HL-60/S4 treated with retinoic acid at 250 ng/mL for 4 days and 3 days (cell line): Measurements from ENCODE around the gene RASL11A.
"Not testable (repeated sequence)": the region's sequence is repeated elsewhere in the genome, so short reads cannot be mapped to it uniquely, and the experiment has no call there.

ENCODE experiments used
- in situ Hi-C: fragments of 300-500 bp; cut with MboI; formaldehyde crosslinking; loops from 2 replicates; pipeline ENCODE4 v1.7.0; 2022; ENCODE audit warnings: low sequenced_read_pairs

Gene RASL11A, protein sequence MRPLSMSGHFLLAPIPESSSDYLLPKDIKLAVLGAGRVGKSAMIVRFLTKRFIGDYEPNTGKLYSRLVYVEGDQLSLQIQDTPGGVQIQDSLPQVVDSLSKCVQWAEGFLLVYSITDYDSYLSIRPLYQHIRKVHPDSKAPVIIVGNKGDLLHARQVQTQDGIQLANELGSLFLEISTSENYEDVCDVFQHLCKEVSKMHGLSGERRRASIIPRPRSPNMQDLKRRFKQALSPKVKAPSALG

DNA sequence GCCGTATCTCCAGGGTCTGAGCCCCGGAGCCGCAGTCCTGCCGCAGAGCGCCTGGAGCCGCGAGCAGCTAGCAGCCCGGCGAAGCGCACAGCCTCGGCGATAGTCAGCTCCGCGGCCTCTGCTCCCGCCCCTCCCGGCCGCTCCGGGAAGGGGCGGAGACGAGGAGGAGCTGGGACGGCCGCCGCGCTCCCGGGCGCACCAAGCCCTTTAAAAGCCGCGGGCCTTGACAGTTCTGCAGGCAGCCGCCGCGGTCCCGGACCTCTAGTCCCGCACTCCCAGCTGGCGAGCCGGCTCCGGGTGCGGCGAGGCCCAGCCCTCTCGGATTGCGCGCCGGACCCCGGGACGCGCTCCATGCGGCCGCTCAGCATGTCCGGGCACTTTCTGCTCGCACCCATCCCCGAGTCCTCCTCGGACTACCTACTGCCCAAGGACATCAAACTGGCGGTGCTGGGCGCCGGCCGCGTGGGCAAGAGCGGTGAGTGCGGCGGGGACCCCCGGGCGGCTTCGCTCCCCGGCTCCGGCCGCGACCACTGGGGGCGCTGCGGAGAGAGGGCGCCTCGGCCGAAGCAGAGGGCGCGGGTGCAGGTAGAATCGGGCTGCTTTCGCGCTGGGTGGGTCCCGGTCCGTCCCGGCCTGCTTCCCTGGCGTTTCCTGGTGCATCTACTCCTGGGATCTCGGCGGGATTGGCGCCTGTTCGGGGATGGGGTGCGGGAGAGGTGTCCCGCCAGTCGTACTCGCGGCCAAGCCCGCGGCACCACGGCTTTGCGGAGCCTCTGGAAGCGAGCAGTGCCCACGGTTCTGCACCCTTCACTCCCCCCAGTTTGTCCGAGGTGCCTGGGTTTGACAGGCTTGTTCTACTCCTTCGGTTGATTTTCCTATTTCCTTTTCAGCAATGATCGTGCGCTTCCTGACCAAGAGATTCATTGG lies at the start of gene RASL11A:
RASL11A (plus strand) TSS at position 237 of the 927 bp plus-strand sequence; CDS start at position 352, 115 bp downstream.
- in situ Hi-C loops = no loop called here

DNA sequence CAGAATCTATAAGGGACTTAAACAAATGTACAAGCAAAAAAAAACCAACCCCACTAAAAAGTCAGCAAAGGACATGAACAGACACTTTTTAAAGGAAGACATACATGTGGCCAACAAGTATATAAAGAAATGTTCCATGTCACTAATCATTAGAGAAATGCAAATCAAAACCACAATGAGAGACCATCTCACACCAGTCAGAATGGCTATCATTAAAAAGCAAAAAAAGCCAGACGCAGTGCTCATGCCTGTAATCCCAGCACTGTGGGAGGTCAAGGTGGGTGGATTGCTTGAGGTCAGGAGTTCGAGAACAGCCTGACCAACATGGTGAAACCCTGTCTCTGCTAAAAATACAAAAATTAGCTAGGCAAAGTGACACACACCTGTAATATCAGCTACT lies 48.5 kb upstream of the RASL11A start:
- in situ Hi-C loops = not testable (repeated sequence)

DNA sequence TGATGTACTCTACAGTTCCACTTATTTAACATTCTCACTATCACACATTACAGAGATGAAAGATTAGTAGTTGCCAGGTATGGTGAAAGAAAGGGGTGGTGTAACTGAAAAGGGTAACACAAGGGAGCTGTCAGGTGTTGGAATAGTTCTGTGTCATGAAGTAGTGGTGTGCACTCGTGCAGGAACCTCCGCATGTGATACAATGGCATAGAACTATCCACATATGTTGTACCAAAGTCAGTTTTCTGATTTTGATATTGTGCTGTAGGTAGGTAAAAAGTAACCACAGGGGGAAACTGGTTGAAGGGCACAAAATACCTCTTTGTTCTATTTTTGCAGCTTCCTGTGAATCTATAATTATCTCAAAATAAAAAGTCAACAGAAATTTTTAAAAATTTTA lies 43.6 kb upstream of the RASL11A start:
- in situ Hi-C loops = no loop called here

DNA sequence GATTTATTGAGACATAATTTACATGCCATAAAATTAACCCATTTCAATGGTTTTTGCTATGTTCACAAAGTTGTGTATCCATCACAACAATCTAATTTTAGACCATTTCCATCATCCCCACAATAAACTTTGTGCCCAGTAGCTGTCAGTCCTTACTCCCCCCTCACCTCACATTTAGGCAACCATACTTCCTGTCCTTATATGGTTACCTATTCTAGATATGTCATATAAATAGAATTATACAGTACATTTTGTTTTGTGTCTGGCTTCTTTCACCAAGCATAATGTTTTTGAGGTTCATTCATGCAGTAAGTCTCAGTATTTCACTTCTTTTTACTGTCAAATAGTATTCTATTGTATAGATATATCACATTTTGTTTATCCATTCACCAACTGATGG lies 42.5 kb upstream of the RASL11A start:
- in situ Hi-C loops = no loop called here

DNA sequence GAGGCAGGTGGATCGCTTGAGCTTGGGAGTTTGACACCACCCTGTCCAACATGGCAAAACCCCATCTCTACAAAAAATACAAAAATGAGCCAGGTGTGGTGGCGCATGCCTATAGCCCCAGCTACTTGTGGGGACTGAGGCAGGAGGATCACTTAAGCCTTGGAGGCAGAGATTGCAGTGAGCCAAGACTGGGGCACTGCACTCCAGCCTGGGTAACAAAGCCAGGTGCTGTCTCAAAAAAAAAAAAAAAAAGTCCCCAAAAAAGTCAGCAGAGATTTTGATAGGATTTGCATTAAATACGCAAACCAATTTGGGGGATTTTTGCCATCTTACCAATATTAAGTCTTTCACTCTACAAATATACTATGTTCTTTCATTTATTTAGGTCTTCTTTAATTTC lies 41.0 kb upstream of the RASL11A start:
- in situ Hi-C loops = no loop called here

DNA sequence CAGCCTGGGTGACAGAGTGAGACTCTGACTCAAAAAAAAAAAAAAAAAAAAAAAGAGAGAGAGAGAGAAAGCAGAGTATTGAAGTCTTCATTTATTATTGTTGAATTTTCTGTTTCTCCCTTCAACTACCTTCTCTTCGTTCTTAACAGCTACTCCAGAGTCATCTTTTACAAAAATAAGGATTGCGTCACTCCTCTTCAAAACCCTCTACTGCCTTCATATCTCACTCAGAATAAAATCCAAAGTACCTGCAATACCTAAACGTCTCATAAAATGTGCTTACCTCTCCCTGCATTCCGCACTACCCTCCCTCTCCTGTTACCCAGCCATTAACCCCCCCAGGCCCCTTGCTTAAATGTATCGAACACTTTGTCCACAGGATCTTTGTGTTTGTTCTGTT lies 36.7 kb upstream of the RASL11A start:
- in situ Hi-C loops = no loop called here

DNA sequence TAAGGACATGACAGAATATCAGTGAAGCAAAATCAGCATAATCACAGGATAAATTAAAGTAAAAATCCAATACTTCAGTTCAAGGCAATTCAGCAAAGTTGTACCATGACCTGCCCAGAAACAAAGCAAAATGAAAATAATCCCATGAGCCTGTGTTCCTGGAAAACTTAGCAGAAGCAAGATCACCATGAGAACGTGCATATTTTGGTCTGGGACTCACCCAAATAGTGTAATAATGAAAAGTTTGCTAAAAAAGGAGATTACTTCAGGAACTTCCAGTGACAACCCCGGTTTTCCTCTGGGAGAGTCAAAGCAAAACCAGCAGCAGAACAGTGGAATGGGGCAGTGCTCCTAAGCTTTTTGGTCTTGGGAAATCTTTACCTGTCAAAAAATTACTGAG lies 34.2 kb upstream of the RASL11A start:
- in situ Hi-C loops = no loop called here

DNA sequence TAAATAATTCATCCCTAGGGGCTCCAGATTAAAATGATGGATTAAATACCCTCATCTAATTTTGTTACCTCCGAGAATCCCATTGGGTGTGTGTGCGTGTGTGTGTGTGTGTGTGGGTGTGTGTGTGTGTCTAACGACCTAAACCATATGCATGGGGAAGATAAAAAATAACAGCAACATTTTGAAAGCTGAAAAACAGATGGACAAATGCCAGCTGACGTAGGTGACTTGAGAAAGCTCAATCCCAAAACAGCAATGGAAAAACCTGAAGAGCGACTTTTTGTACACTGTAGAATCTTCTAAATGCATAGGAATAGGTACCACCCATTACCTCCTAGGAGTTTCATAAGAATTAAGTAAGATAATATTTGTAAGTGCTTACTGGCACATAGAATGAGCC lies 27.9 kb upstream of the RASL11A start:
- in situ Hi-C loops = no loop called here

DNA sequence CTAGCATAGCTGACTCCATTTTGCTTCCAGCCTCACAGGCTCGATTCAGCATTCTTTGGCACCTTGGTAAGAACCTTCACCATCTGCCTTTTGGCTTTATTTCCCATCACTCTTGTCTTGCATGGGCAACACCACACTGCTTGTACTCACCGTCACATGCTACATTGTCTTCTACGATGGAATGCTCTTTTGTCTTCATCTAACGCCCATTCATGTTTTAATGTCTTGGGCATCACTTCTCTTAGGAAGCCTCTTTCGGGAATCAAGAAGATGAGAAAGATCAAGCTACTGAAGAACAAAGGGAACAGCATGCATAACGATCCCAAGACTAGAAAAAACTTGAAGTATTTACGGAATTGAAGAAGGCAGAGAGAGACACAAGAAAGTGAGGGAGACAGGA lies 25.0 kb upstream of the RASL11A start:
- in situ Hi-C loops = no loop called here

DNA sequence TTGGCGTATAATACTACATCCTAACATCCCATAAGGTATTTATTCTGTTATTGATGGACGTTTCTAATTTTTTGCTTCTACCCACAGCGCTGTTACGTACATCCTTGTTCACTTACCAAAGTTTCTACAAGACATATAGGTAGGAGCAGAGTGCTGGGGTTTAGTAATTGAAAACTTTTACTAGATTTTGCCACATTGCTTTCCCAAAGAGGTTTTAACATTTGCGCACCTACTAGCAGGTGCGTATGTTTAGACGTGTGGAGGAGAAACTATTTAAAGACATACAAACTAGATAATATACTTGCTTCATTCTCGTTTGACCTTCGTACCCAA lies 19.8 kb upstream of the RASL11A start:
- in situ Hi-C loops = no loop called here

DNA sequence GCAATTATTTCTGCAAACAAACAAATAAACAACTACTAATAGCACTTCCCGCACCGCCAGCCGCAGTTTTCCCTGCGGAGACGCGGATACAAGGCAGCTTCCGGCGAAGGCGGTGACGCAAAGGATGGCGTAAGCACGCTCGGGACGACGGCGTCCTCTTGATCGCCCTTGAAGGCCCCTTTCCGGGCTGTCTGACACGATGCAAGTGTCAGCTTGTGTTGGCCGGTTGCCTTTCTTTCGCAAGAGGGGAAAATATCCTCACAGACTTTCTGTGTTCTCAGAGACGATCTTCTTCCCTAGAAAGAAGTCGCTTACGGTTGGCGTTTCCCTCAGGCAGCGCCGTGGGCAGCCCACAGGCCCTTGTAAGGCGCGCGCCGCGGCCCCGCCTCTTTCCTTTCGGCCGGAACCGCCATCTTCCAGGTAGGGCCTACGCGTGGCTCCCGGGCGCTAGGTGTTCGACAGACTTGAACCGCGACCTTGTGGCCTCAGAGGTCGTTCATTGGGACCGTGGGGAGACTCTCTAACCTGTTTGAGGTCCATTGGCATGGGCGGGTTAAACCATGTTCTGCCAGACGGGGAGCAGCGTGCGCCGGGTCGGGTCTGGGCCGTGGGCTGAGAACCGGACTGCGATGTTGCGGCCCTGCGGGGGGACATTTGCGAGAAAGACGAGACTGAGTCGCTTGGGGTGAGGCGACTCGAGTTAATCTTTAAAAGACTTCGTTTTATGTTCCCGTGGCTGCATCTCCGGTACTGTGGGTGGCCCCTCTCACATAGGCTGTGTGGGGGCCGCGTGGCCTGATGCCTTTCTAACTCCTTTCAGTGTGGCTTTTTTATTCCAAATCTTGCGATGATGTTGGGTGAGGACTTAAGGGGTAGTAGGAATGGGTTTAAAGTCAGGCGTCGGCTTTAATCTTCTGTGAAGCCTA lies 19.2 kb upstream of the RASL11A start, which contains the start of gene RPL21:
RPL21 (plus strand) TSS at position 393 of the 926 bp plus-strand sequence. CDS start 2,219 bp downstream, outside the sequence.
- in situ Hi-C loops = no loop called here

DNA sequence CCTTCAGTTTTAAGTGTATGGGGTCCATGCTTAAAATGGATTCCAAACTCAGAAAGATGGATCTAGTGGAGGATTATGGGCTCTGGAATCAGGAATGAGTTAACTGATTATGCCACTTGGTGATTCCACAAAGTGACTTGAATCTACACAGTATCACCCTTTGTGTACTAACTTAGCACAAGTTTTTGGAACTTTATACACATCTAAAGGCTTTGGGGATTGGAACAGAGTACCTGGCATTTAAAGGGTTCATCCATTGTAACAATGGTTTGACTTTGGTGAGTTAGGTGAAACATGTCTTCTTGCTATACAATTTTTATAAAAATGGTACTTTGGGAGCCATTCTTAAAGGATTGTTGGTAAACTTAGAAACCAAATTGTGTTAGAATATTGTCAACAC lies 18.2 kb upstream of the RASL11A start:
- in situ Hi-C loops = no loop called here

DNA sequence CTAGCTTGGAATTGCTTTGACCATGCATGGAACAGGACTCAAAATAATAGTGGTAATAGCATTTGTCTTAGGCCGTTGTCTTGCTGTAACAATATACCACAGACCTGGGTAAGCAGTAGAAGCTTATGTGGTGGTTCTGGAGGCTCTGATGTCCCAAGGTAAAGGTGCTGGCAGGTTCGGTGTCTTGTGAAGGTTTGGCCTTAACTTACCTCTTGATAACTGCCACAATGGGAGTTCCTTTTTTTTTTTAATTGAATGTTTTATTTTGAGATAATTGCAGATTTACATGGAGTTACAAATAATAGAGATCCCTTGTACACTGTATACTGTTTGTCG lies 13.4 kb upstream of the RASL11A start:
- in situ Hi-C loops = no loop called here

DNA sequence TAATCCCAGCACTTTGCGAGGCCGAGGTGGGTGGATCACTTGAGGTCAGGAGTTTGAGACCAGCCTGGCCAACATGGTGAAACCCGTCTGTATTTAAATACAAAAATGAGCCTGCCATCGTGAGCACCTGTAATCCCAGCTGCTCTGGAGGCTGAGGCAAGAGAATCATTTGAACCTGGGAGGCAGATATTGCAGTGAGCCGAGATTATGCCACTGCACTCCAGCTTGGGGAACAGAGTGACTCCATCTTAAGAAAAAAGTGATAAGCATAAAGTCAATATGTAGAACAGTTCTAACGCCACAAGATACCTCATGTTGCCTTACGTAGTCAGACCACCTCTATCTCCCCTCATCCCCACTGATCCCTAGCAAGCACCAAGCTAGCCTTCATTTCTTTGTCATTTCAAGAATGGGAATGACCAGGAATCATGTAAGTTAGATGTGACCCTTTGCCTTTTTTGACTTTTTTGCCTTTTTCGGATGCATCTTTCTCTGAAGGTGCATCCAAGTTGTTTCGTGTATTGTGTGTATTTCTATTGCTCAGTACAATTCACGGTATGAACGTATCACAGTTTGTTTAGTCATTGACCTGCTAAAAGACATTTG lies 12.9 kb upstream of the RASL11A start:
- in situ Hi-C loops = no loop called here

DNA sequence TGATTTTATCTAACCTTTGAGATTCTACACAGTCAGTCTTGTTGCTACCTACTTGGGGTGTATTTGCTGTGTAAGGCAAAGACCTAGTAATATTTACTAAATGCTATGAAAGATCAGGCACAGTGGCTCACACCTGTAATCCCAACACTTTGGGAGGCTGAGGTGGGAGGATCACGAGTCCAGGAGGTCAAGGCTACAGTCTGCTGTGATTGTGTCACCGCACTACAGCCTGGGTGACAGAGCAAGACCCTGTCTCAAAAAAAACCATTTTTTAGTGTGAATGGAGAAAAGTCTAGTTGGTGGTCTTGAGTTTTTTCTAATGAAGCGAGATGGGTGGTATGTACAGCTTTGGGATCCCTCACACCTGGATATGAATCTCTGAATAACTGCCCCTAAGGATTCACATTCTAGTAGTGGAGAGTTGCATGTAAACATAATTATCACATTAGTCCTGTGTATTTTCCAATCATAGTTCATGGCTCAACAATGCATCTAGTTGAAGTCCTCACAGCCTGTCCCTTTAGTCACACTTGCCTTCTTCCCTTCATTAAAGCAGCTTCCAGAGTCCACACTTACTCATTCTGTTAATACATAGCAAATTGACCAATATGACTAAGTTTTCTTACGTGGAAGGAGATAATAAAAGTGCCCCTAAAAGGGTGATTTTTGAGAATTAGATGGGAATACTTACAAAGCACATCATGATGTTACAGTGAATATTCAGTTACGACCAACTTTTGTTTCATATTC lies 11.8 kb upstream of the RASL11A start:
- in situ Hi-C loops = no loop called here

DNA sequence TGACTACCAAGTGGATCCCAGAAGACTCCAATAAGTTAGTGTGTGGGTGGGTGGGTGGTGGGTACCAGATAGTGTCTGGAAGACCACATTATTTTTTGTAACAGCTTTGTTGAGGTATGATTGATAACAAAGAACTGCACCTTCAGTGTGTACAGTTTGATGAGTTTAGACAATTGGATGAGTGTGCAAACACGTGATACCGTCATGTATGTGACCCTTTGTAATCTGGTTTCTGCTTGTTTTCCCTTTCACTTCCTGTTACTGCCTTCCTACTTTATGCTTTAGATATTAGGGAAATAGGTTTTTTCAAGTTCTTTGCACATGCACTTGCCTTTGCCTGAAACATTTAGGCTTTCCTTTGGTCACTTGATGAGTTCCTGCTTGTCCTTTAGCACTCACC lies 10.8 kb upstream of the RASL11A start:
- in situ Hi-C loops = no loop called here

DNA sequence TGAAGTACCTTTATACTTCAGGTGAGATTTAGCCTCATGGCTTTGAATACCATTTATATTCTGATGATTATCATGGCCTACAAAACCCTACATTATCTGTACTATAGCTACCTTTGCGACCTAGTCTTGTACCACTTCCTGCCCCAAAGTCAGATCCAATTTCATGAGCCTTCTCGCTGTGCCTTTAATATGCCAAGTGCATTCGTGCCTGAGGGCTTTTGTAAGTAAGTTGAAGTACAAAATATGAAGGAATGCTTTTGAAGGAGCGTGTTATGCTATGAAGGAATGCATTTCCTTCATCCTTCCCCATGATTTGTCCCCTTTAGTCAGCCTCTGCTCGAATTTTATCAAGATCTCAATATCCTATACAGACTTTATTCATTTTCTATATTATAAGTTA lies 9.2 kb upstream of the RASL11A start:
- in situ Hi-C loops = no loop called here

DNA sequence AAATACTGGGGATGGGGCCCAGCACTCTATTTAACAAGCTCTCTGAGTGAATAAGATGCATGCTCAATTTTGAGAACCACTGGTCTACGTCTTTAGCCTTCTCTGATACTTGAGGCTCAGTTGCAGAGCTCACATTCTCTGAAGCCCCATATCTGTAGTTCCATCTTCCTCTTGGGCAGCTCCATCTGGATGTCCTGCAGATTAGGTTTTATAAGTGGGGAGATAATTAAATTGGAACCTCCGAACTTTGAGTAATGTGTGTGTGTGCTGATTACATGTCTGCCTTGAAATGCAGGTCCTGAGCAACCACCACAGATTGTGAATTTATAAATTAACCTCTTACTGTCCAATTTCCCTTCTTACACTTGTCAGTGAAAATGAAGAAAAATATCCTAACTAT lies 7.2 kb upstream of the RASL11A start:
- in situ Hi-C loops = no loop called here

DNA sequence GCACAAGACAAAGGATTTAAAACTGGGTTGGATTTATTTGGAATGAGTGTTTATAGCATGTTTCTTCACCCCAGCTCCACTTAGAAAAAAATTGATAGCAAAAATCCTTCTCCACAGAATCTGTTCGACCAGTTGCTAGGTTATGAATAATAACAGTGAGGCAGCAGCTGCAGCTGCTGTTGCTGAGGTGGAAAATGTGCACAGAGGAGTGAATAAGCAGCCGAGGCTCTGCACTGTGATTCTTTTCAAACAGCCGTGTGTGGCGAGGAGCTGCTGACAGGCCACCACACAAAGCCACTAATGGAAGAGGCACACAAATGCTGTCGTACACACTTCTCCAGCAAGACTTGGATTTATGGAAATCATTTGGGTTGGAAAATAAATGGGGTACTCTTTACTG lies 6.4 kb upstream of the RASL11A start:
- in situ Hi-C loops = no loop called here

DNA sequence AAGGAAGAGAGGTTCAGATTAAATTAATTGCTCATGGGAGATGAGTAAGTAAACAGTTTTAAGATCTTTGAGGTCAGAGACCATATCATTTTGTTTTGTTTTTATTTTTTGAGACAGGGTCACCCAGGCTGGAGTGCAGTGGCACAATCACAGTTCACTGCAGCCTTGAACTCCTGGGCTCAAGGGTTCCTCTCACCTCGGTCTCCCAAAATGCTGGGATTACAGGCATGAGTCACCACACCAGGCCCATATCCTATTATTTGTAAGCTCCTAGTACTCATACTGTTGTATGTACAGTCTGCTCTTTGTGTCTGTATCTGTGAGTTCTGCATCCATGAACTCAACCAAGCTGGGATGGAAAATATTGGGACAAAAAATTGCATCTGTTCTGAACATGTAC lies 6.0 kb upstream of the RASL11A start:
- in situ Hi-C loops = no loop called here
